Liver (tissue), 3 donors: Measurements from ENCODE around the gene NAT14.

Experiments
- ATF3 ChIP-seq: IDR thresholded peaks from 2 replicates; pipeline ENCODE4 v1.6.1; 2016; ENCODE audit warnings: antibody characterized with exemption
- CTCF ChIP-seq: fragments of 150-350 bp; IDR thresholded peaks from 2 replicates; pipeline ENCODE4 v1.5.1; 2017; ENCODE audit warnings: improper control_type of control experiment, low read depth, low read length; ENCODE audit not compliant: missing input control
- FOXA1 ChIP-seq: IDR thresholded peaks from 2 replicates; pipeline ENCODE4 v1.6.1; 2016; ENCODE audit warnings: antibody characterized with exemption
- GABPA ChIP-seq, 2 donors: IDR thresholded peaks in 1 of 2; conservative IDR thresholded peaks in 1 of 2; 2 replicates each; pipeline ENCODE4 v1.6.1; 2016; ENCODE audit warnings: antibody characterized with exemption in 2 of 2, mild to moderate bottlenecking in 1 of 2, moderate library complexity in 1 of 2
- HNF4A ChIP-seq, 2 donors: conservative IDR thresholded peaks; 2 replicates each; pipeline ENCODE4 v1.6.1; 2016; ENCODE audit warnings: antibody characterized with exemption in 2 of 2, mild to moderate bottlenecking in 2 of 2
- MAX ChIP-seq: IDR thresholded peaks from 2 replicates; pipeline ENCODE4 v1.6.1; 2016; ENCODE audit warnings: antibody characterized with exemption
- REST ChIP-seq: IDR thresholded peaks from 2 replicates; pipeline ENCODE4 v1.6.1; 2016; ENCODE audit warnings: antibody characterized with exemption, mild to moderate bottlenecking
- SP1 ChIP-seq: IDR thresholded peaks from 2 replicates; pipeline ENCODE4 v1.6.1; 2018; ENCODE audit warnings: antibody characterized with exemption, mild to moderate bottlenecking
- donor health status: healthy.
- donor health status: healthy.

GRCh38 chr19:55442372-55442961 is 42.5 kb upstream of the NAT14 start:
- TF ChIP-seq CTCF: no peak
- no peak for TF ChIP-seq HNF4A (conservative IDR thresholded peaks at IDR 0.05)
- no peak for TF ChIP-seq SP1
- no peak for TF ChIP-seq MAX
- no peak for TF ChIP-seq ATF3
- no peak for TF ChIP-seq GABPA (IDR thresholded peaks at IDR 0.05 in 1 of 2, conservative IDR thresholded peaks at IDR 0.05 in 1 of 2)
- no peak for TF ChIP-seq REST
- no peak for TF ChIP-seq FOXA1
